COLO829 (cell line): ENCODE results near the gene PDLIM5.
A peak's percentile ranks its signal among the peaks of the same experiment; 100 is the strongest.
"Not testable (repeated sequence)": the region's sequence is repeated elsewhere in the genome, so short reads cannot be mapped to it uniquely, and the experiment has no call there.

Experiments used
- DNase-seq: peaks from one replicate; pipeline ENCODE4 v3.0.0; 2012; ENCODE audit warnings: low spot score

Gene PDLIM5

DNA sequence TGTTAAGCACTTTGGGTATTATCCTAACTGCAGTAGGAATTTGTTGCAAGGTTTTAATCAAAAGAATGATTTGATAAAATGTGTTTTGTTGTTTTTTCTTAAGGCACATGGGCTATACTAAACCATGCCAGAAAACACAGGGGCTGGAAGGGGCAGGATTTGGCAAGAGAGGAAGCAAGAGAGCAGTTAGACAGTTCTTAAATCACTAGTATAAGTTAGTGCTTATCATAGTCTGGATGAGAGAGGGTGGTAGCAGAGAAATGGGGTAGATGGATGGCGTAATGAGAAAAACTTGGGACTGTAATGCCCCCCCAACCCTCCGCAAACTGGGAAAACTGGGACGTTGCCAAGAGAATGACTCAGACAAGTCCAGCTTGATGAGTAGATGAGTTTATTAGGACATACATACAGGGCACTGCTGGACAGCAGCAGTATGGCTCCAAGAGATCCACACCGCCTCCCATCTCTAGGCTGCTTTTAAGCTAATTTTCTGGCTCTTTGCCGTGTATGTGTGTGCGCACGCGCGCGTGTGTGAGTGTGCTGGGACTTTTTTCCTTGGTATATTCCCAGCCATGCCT, 151.5 kb downstream of the PDLIM5 start:
- DNase-seq = peak; percentile 17

DNA sequence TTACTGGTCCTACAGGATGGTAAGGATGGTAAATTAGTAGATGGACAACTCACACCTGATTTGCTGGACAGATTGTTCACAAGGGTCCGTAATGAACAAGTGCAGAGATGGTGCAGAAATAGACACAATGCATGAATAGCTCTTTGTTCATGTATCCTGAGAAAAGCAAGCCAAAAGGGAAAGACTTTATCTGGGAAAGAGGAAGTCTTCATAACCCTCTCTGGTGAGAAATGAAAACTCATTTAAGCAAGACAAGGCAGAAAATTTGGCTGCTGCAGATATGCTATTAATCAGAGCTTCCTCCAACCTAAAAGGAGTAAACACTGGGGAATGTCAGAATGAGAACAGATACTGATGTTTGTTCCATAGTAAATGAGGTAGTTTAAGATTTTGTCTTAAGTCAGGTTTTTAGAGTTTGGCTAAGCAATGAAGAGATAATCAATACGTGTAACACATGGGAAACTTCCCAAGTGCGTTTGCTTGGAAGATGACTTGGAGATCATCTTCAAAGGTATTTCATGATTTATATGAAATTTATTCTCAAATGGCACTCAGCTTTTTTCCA, 153.6 kb downstream of the PDLIM5 start:
- DNase-seq = peak; percentile 31

DNA sequence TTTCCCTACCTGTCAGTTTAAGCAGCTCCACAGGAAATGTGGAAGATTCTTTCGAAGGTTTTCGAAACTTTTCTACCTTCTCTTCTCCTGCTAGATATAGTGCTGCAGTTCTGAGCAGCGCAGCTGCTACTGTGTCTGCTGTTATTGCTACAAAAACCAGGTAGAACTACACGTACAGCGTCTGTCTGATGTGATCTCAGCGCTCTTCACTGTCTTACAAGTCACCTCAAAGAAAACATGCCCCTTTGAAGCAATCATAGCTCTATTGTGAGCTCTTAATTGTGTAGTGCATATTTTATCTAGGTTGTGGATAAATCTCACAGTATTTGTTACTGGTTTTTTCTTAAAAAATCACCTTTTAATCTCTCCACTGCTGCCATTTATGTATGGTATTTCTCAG, 158.4 kb downstream of the PDLIM5 start:
- DNase-seq = no peak

DNA sequence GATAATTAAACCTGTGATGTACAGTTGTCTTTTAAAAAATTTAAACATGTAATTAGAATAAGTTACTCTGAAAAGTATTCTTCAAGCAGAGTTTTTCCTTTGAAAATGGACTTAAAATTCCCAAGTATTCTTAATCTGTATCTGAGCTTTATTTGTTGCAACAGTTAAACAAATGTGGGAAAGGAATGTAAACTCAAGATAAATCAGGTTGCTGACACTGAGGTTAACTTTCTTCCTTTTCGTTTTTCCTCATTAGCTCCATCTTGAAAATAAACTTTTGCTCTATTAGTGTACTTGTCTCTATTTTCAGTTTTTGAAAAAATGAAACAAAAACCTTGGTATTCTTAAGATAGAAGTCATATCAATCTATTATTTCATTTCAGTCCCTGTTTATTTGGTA, 161.5 kb downstream of the PDLIM5 start:
- DNase-seq = no peak

DNA sequence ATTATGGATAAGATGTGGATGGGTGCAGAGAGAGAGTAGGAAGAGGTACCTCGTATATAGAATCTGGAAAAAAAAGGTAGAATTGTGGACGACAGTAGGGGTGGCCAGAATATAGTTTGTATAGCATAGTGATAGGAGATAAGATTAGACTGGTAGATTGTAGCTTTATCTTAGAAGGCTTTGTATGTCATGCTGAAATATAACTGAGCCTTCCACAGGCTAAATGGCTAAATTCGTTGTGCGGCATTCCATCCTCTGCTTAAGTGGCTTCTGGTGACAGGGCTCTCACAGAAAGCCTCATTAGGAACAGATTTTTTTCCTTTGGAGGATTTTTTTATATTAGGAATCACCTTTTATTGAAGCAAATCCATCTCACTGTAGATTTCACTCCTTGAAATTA, 163.7 kb downstream of the PDLIM5 start:
- no peak for DNase-seq

DNA sequence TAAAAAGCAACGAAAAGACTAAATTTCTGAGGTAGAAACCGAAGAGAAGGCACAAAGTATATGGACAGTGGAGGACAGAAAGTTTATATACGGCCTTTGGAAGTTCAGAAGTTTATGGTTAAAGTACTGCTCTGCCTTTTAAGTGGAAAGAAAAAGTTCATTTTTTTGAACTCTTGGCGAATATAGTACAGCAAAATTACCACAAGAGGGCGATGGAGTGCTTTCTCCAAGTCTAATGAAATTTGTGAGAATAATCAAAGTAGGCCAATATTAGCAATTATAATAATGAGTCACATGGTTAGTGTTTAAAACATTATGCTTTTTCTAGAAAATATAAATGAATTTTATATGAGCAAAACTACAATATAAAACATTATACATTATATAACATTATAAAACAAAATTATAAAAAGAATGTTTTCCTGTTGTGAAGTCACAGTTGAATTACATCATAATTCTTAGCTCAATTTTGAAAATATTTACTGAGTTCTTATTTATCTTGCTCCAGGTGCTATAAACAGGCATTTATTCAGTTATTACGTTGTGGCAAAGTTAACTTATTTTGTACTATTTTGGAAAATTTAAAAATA, 169.8 kb downstream of the PDLIM5 start:
- DNase-seq = peak; percentile 75

DNA sequence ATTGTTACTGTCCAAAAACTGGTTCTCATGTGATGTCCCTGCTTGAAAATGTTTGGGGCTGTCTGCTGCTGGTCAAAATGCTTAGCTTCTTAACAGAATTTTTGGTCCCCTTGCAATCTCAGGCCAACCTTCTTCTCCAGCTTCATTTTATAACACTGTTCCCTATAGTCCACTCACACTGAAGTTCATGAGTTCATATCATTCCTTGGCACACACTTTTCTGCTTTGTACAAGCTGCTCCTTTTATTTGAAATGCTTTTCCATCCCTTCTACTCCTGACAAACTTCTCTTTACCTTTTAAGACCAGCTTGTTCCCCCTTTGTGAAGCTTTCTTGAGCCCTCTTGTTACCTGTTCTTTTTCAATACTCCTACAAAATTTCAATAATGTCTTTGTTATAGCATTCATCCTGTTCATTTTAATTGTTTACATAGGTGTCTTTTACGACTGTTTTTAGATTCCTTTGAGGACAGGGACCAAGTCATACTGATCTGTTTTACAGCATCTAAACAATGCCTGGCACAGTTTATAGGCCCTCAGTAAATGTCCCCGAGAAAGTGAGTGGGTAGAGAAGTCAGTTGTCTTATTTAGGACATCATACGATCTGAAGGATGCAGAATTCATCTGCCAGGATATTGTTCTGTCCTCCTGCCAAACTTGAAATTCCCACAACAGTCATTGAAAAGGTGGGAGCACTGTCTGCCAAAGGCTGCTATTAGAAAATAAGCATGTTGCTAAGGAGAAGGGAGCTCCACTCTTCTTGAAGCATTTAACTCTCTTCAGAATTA, 171.6 kb downstream of the PDLIM5 start:
- DNase-seq = no peak

DNA sequence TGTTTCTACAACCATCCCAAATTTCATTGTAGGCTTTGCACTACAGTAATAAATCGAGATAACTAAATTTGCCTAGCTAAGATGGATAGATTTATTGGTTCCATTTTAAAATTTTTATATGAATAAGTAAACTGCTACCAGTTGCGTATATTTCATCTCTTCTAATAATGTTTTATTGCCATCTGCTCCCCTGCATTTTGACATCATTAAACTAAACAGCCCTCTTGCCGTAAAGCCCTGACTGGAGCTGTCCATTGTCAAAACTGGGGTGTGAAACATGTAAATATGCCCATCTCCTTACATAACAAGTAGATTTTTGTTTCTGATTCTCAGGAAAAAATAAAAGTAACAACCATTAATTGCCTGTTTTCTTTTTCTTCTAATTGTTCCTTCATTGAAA, 175.2 kb downstream of the PDLIM5 start:
- no peak for DNase-seq

DNA sequence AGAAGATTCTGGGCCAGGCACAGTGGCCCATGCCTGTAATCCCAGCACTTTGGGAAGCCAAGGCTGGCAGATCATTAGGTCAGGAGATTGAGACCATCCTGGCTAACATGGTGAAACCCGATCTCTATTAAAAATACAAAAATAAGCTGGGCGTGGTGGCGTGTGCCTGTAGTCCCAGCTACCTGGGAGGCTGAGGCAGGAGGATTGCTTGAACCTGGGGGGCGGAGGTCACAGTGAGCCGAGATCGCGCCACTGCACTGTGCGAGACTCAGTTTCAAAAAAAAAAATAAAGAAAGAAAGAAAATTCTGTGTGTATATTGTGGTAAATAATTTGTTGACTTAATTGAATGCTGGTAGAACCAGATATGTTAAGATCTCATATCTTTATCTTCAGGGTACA, 177.3 kb downstream of the PDLIM5 start:
- not testable (repeated sequence) for DNase-seq

DNA sequence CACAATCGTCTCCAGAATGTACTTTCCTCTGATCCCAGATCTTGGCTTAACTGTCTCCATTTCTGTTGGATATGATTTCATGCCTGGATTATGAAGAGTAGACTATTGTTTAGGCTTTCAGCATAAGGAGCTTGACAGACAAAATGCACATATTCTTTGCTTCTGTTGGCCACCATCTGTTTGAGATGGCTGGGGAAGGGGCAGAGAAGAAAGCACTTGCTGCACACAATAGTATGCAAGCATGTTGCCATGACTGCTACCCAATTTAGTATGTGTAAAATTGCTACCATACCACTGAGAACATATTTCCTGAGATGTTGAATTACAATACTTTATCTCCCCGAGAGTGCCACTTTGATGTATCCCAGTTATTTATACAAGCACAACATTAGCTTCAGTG, 178.1 kb downstream of the PDLIM5 start:
- DNase-seq = no peak

DNA sequence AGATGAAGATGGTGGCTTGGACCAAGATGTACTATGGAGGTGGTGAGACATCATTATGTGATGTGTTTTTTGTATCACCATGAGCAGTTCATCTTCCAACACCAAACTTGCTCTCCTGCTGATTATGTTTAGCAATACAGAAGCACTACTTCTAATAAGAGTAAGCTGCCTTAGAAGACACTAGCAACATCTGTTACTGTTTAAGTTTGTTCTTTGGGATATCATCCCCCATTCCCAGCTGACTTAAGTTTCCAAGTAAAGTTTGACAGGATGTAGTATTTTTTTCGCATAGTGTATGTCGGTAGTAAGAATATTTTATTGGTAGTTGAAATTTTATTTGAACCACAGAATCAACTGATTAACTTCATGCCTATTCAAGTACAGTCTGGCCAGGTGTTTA, 182.5 kb downstream of the PDLIM5 start:
- DNase-seq = no peak

DNA sequence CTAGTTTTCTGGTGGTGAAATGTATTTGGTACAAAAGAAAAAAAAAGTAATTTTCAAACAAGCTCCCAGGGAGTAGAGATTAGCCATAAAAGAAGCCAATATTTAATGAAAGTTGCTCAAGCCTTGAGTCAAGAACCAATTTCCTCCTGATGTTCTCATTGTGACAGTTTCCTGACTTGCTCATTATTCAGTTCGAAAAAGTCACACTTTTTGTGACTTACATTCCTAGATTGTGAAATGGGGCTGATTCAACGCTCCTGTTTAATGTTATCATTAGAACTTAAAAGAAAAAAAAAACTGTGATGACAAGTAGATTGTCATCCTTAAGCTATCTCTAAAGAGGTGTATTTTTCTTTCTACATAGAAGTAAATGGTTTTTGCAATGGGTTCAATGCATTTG, 183.4 kb downstream of the PDLIM5 start:
- DNase-seq = no peak

DNA sequence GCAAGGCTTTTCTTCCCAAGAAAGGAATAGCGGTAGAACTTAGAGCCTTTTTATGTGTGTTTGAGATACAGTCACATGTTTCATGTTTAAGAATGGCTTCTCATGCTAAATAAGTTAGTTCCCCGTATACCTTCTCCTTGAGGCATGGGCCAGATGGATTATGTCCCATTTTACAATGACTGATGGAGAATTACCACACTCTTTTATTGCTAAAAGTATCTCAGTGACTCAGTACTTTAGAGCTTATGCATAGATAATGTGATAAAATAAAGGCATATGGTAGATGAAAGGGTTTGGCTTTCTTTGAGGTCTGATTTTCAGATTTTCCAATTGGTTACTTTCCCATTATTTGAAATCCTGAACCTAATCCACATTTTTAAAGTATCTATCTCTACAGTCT, 184.3 kb downstream of the PDLIM5 start:
- DNase-seq = no peak

DNA sequence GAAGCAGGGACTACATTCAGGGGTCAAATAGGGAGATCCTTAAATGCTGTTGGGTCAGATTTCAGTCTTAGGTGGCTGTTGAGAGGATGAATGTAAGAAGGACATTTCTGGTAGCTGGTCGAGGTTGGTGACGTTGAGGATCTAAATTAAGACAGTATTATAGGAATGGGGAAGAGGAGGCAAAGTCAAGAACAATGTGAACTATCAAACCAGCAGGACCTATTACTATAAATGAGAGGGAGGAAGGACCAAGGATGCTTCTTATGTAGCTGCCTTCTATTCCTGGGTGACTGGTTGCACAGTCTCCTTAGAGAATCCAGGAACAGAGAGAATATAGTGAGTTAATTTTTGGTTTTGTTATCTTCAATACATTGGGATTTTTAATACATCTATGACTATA, 187.6 kb downstream of the PDLIM5 start:
- DNase-seq = no peak

DNA sequence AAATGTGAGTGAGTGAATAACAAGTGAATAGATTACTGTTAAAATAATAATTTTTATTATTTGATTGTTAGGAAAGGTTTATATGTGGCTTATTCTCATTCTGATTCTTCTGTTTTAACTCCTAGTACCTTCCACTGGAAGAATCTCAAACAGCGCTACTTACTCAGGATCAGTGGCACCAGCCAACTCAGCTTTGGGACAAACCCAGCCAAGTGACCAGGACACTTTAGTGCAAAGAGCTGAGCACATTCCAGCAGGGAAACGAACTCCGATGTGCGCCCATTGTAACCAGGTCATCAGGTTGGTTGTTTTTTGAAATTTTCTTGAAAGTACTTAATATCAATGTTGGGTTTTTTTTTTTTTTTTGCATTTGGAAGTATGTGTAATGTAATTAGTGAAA, 188.4 kb downstream of the PDLIM5 start:
- DNase-seq = no peak

DNA sequence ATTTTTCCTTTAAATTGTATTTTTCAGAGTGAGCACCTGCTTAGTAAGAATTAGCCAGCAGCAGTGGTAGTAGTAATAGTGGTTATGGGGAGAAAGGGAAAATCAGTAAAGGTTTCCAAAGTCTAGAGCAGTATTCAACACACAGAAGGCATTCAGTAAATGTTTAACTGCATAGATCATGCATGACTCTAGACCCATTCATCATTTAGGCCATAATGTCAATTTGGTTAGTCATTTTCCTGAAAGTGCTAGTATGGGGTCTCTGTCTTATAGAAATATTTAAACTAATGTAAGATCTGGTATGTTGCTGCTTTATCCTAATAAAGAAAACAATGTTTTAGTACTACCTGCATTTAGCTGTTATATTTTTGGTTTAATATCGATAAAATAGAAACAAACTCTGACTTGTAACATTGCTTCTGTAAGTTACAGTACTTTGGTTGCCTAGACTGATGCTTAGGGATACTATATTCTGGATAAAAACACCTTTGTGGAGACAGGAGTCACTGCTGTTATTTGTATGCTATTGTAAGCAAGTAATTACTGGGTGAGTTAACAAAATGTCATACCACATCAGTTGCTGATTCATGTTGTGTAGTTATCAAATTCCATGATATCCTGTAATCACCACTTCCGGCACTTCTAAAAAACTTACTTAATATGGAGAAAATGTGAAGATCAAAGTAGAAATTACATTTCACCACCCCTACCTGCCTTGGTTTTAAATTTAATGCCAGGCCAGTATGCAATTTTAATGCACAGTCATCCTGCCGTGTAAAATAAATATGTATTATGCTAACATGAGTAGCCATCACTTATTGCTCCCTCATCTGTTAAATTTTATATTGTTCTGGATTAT, 190.2 kb downstream of the PDLIM5 start:
- peak; percentile 41 for DNase-seq

DNA sequence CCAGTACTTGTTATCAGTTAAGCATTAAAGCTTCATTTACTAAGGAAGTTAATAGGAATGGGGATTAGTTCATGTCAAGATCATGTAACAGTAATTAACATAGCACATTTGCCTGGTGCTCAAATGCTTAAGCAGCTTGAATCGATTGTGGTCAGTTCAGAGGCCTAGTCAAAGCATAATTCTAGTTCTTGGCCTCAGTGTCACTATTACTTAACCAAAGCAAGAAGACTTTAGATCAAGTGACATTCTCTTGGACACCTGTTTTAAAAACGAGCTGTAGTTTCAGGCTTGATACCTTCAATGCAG, 190.8 kb downstream of the PDLIM5 start:
- DNase-seq = no peak

DNA sequence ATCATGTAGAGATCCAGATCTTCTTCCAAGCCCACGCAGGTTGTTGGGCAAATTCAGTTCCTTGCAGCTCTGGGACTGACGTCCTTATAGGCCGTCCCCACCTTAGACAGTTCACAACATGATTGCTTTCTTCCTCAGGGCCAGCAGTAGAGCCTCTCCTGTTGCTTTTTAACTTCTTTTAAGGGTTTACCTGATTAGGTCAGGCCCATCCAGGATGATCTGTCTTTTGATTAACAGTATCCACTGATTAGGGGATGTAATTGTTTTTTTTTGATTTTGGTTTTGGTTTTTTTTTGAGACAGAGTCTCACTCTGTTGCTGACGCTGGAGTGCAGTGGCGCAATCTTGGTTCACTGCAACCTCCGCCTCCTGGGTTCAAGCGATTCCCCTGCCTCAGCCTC, 197.0 kb downstream of the PDLIM5 start:
- DNase-seq = no peak

DNA sequence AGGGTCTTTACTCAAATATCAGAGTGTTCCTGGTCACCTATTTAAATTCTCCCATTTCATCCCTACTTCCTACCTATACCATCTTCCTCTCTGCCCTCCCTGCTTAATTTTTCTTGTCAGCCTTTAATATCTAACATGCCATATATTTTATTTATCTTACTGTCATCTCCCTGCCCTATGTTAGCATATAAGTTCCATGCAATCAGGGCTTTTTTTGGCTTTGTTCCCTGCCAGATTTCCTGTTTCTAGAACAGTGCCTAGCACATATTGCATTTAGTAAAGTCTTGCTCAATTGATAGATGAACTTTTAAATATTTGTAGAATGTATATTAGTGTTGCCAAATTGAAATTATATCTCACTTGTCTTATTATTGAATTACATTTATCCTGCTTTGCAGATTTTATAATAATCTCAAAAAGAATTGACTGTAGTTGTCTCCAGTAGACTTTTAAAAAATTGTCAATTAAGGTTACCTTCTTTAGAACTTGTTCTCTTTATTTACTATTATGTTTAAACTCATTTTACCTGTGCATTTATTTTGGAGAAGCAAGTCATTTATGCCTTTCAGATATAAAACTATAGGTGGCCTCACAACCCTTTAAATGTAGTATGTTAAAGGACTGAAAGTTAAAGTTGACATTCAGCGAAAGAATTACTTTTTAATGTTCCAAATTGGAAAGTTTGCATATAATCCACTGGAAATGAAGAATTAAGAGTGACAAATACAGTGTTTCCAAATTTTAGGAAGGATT, 197.8 kb downstream of the PDLIM5 start:
- no peak for DNase-seq

DNA sequence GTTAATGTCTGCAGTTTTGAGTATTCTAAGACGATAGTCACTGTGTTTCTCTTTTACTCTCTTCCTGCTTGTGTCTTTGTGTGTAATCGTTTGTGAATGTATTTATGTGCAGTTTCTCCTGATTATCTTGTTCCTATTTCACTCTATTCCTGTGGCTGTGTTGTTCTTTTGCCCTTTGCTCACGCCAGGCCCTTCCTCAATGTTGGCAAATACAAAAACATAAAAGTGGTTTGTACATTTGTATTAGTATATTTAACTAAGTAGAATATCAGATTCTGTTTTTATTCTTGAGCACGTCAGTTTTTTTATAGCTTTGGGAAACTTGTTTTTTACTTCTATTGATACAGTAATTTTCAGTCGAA, 198.4 kb downstream of the PDLIM5 start:
- no peak for DNase-seq

DNA sequence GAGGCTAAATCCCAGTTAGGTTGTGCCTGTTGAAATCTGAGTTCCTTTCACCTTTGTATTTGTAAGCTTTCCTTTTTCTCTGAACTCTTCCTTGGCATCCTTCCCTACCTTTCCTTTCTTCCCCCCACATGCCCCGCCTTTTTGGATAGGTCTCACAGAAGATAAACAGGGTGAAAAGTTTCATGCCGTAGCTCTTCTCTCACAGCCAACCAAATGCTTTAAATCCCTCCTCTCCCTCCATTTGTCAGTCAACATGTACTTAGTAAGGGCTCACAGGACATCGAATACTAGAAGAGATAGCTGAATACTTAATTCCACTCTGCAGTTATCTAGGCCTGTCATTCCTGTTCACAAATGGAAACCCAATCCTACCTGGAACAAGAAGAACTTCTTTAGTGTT, 198.9 kb downstream of the PDLIM5 start:
- DNase-seq = no peak

DNA sequence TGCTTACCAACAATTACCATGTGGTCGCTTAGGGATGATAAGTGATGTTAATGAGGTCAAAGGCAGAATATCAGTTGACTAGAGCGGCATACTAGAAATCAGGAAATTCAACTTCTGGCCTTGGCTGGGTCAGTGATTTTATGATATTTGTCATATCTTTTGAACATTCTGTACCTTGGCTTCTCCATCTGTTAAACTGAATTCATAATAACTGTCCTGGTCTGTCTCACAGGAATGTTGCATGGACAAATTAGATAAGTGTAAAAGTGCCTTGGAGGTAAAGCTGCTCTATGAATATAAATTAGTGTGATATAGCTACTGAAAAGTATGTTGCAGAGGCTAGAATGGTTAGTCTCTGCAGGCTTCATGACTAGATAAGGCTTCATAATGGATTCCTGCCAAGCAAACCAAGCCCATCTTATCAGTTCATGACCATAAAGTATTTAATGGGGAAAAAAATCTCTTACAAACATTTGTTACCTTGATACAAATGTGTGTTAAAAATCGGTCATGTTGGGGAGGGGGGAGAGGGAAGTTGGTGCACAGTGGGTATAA, 201.4 kb downstream of the PDLIM5 start:
- DNase-seq = no peak
